Measurements from ENCODE around the gene DIS3L.
"Not testable (repeated sequence)": the region's sequence is repeated elsewhere in the genome, so short reads cannot be mapped to it uniquely, and the experiment has no call there.

The DIS3L gene

GRCh38 chr15:66310786-66311185, 17.4 kb downstream of the DIS3L start:
- no peak for FAIRE-seq
- TF ChIP-seq POLR2A (IDR thresholded peaks at IDR 0.05; ENCODE audit: low read depth, low read length), result no peak
- no peak for DNase-seq (ENCODE audit: insufficient read length, low spot score)

- TF ChIP-seq POLR2A (IDR thresholded peaks at IDR 0.05; ENCODE audit: low read depth, low read length), result no peak
- DNase-seq (ENCODE audit: insufficient read length, low spot score) (no peak), FAIRE-seq (no peak)
Measured at GRCh38 chr15:66312144-66312543, 18.8 kb downstream of the DIS3L start.

GRCh38 chr15:66323312-66323928, 30.1 kb downstream of the DIS3L start:
- DNase-seq (ENCODE audit: insufficient read length, low spot score) (no peak), FAIRE-seq (no peak)
- TF ChIP-seq POLR2A (IDR thresholded peaks at IDR 0.05; ENCODE audit: low read depth, low read length), result no peak

- TF ChIP-seq POLR2A (IDR thresholded peaks at IDR 0.05; ENCODE audit: low read depth, low read length), result no peak
- no peak for FAIRE-seq
- no peak for DNase-seq (ENCODE audit: insufficient read length, low spot score)
Measured at GRCh38 chr15:66326051-66326450, 32.7 kb downstream of the DIS3L start.

GRCh38 chr15:66327736-66328135, 34.4 kb downstream of the DIS3L start:
- DNase-seq (ENCODE audit: insufficient read length, low spot score) (no peak), FAIRE-seq (no peak)
- TF ChIP-seq POLR2A (IDR thresholded peaks at IDR 0.05; ENCODE audit: low read depth, low read length), result no peak

- TF ChIP-seq POLR2A (IDR thresholded peaks at IDR 0.05; ENCODE audit: low read depth, low read length), result no peak
- DNase-seq (ENCODE audit: insufficient read length, low spot score) (no peak), FAIRE-seq (no peak)
Measured at GRCh38 chr15:66328771-66329170, 35.4 kb downstream of the DIS3L start.

- DNase-seq (ENCODE audit: insufficient read length, low spot score); FAIRE-seq: not testable (repeated sequence)
Measured at GRCh38 chr15:66348530-66348929, 55.2 kb downstream of the DIS3L start.

GRCh38 chr15:66356077-66356358, 62.6 kb downstream of the DIS3L start:
- FAIRE-seq, result no peak
- no peak for TF ChIP-seq POLR2A (IDR thresholded peaks at IDR 0.05; ENCODE audit: low read depth, low read length)
- DNase-seq (ENCODE audit: insufficient read length, low spot score), result no peak

- DNase-seq (ENCODE audit: insufficient read length, low spot score) (peak; percentile 83), FAIRE-seq (no peak)
- peak; percentile 82 for TF ChIP-seq POLR2A (IDR thresholded peaks at IDR 0.05; ENCODE audit: low read depth, low read length)
Measured at GRCh38 chr15:66356359-66357236, 63.2 kb downstream of the DIS3L start, which contains the start of gene TIPIN. Gene TIPIN (minus strand): TSS chr15:66356685. CDS start chr15:66352947, 3,738 bp downstream.

GRCh38 chr15:66359740-66360139, 66.4 kb downstream of the DIS3L start:
- no peak for FAIRE-seq
- DNase-seq (ENCODE audit: insufficient read length, low spot score), result no peak
- no peak for TF ChIP-seq POLR2A (IDR thresholded peaks at IDR 0.05; ENCODE audit: low read depth, low read length)

DNA sequence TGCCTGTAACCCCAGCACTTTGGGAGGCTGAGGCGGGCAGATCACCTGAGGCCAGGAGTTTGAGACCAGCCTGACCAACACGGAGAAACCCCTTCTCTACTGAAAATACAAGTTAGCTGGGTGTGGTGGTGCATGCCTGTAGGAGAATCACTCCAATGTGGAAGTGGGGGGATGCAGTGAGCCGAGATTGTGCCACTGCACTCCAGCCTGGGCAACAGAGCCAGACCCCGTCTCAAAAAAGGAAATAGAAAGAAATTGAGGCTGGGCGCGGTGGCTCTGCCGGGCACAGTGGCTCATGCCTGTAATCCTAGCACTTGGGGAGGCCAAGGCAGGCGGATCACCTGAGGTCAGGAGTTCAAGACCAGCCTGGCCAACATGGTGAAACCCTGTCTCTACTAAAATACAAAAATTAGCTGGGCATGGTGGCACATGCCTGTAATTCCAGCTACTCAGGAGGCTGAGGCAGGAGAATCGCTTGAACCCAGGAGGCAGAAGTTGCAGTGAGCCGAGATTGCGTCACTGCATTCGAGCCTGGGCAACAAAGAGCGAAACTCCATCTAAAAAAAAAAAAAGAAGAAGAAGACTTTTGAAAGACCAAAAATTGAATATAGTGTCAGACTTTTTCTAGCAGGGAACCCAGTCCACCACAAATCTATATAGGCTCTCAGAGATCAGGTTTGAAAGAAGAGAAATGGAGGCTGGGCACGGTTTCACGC, 68.5 kb downstream of the DIS3L start:
- not testable (repeated sequence) for DNase-seq (ENCODE audit: insufficient read length, low spot score)

DNA sequence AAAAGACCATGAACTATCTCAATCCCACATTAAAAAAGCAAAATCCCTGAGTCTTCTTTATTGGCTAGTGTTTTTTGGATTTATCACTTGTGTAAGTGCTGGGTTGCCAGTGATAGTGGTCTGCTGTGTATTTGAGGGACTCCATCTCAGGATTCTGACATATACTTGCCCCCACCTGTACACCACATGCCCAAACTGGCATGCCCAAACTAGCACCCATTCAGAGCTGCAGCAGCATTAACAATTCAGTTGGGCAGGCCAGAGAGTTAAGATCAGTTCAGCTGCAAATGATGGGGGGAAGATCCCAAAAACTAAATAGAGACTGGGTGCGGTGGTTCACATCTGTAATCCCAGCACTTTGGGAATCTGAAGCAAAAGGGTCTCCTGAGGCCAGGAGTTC, 69.4 kb downstream of the DIS3L start:
- no peak for TF ChIP-seq POLR2A (IDR thresholded peaks at IDR 0.05; ENCODE audit: low read depth, low read length)
- DNase-seq (ENCODE audit: insufficient read length, low spot score) (no peak), FAIRE-seq (no peak)

More for the DNA sequence above, 68.5 kb downstream of the DIS3L start:
- FAIRE-seq, result not testable (repeated sequence)

DNA sequence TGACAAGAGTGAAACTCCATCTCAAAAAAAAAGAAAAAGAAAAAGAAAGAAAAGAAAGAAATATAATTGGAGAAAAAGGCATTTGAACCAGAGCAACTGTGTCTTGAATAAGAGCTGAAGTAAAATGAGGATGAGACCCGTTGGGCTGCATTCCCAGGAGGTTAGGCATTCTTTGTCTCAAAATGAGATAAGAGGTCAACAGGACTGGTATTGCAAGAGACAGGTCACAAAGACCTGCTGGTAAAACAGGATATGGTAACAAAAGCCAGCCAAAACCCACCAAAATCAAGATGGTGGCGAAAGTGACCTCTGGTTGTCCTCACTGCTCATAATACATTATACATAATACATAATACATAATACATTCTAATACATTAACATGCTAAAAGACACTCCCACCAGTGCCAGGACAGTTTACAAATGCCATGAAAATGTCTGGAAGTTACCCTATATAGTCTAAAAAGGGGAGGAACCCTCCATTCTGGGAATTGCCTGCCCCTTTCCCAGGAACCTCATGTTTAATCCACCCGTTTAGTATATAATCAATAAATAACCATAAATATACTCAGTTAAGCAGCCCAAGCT, 71.7 kb downstream of the DIS3L start:
- no peak for TF ChIP-seq POLR2A (IDR thresholded peaks at IDR 0.05; ENCODE audit: low read depth, low read length)
- no peak for DNase-seq (ENCODE audit: insufficient read length, low spot score)
- FAIRE-seq, result no peak

Measured in H54 (cell line).